H9 (cell line): Measurements from ENCODE around the gene SAMM50. TPM values are rescaled to one million over a fixed set of nuclear protein-coding genes. Genes with fewer than 3 reads are reported as not detected.

Source experiments
- DNase-seq: peaks from one replicate; pipeline ENCODE4 v3.0.0-alpha.2; 2017
- H2AFZ ChIP-seq: one replicate; pipeline ENCODE4 v1.6.1; 2013; ENCODE audit warnings: mild to moderate bottlenecking, low read length, control low read depth, moderate library complexity
- H2AK5ac ChIP-seq: 2 replicates; pipeline ENCODE4 v1.6.1; 2013; ENCODE audit warnings: low read length, control low read depth, mixed read lengths; ENCODE audit not compliant: insufficient read length
- H2BK120ac ChIP-seq: one replicate; pipeline ENCODE4 v1.6.1; 2013; ENCODE audit warnings: low read depth, mild to moderate bottlenecking, low read length, control low read depth, inconsistent platforms; ENCODE audit not compliant: poor library complexity, severe bottlenecking
- H2BK12ac ChIP-seq: 2 replicates; pipeline ENCODE4 v1.6.1; 2013; ENCODE audit warnings: low read length, control low read depth, mixed read lengths, low read depth; ENCODE audit not compliant: insufficient read length
- H2BK15ac ChIP-seq: 2 replicates; pipeline ENCODE4 v1.6.1; 2013; ENCODE audit warnings: low read depth, low read length, control low read depth
- H2BK20ac ChIP-seq: one replicate; pipeline ENCODE4 v1.6.1; 2013; ENCODE audit warnings: low read depth, mild to moderate bottlenecking, low read length, control low read depth, inconsistent platforms; ENCODE audit not compliant: poor library complexity, severe bottlenecking
- H2BK5ac ChIP-seq: 2 replicates; pipeline ENCODE4 v1.6.1; 2013; ENCODE audit warnings: low read length, control low read depth, mixed read lengths; ENCODE audit not compliant: insufficient read length
- H3K14ac ChIP-seq: 2 replicates; pipeline ENCODE4 v1.6.1; 2013; ENCODE audit warnings: low read length, control low read depth; ENCODE audit not compliant: insufficient read depth
- H3K18ac ChIP-seq: 2 replicates; pipeline ENCODE4 v1.6.1; 2013; ENCODE audit warnings: low read depth, mild to moderate bottlenecking, mixed read lengths, low read length, control low read depth; ENCODE audit not compliant: insufficient read length
- H3K23ac ChIP-seq: 2 replicates; pipeline ENCODE4 v1.6.1; 2013; ENCODE audit warnings: low read length, control low read depth, mixed read lengths, low read depth; ENCODE audit not compliant: insufficient read length
- H3K23me2 ChIP-seq: 2 replicates; pipeline ENCODE4 v1.6.1; 2013; ENCODE audit warnings: low read depth, mild to moderate bottlenecking, mixed read lengths, low read length, control low read depth; ENCODE audit not compliant: insufficient read length, poor library complexity, severe bottlenecking
- H3K27ac ChIP-seq: 2 replicates; pipeline ENCODE4 v1.5.1; 2013; ENCODE audit warnings: low read length, control low read depth, mixed read lengths, low read depth; ENCODE audit not compliant: insufficient read length
- H3K27me3 ChIP-seq: 2 replicates; pipeline ENCODE4 v1.6.1; 2013; ENCODE audit warnings: low read length, control low read depth, inconsistent platforms; ENCODE audit not compliant: insufficient read depth
- H3K4ac ChIP-seq: 2 replicates; pipeline ENCODE4 v1.6.1; 2013; ENCODE audit warnings: low read depth, mild to moderate bottlenecking, control low read depth, inconsistent platforms, low read length, moderate library complexity
- H3K4me1 ChIP-seq: 2 replicates; pipeline ENCODE4 v1.6.1; 2013; ENCODE audit warnings: low read length, control low read depth, inconsistent platforms; ENCODE audit not compliant: insufficient read depth
- H3K4me2 ChIP-seq: 2 replicates; pipeline ENCODE4 v1.6.1; 2013; ENCODE audit warnings: low read length, control low read depth, mixed read lengths; ENCODE audit not compliant: insufficient read length, insufficient read depth
- H3K56ac ChIP-seq: 2 replicates; pipeline ENCODE4 v1.6.1; 2013; ENCODE audit warnings: low read depth, mild to moderate bottlenecking, mixed read lengths, low read length, control low read depth; ENCODE audit not compliant: insufficient read length
- H3K79me1 ChIP-seq: 2 replicates; pipeline ENCODE4 v1.6.1; 2013; ENCODE audit warnings: low read depth, mild to moderate bottlenecking, moderate library complexity, low read length, control low read depth, inconsistent platforms; ENCODE audit not compliant: insufficient read depth, poor library complexity, severe bottlenecking
- H3K79me2 ChIP-seq: 2 replicates; pipeline ENCODE4 v1.6.1; 2013; ENCODE audit warnings: low read length, control low read depth, inconsistent platforms; ENCODE audit not compliant: insufficient read depth
- H3K9ac ChIP-seq: 2 replicates; pipeline ENCODE4 v1.6.1; 2013; ENCODE audit warnings: low read length, control low read depth, mixed read lengths; ENCODE audit not compliant: insufficient read length; ENCODE audit errors: extremely low read depth
- H3K9me3 ChIP-seq: one replicate; pipeline ENCODE4 v1.6.1; 2013; ENCODE audit warnings: low read depth, low read length, inconsistent platforms; ENCODE audit not compliant: control insufficient read depth
- H3T11ph ChIP-seq: one replicate; pipeline ENCODE4 v1.6.1; 2013; ENCODE audit warnings: mild to moderate bottlenecking, low read length, control low read depth, inconsistent platforms
- H4K20me1 ChIP-seq: one replicate; pipeline ENCODE4 v1.6.1; 2013; ENCODE audit not compliant: control insufficient read depth, insufficient read length, insufficient read depth
- H4K5ac ChIP-seq: 2 replicates; pipeline ENCODE4 v1.6.1; 2013; ENCODE audit warnings: low read depth, mild to moderate bottlenecking, mixed read lengths, low read length, control low read depth; ENCODE audit not compliant: insufficient read length
- H4K8ac ChIP-seq: replicated peaks from 2 replicates; pipeline ENCODE4 v1.6.1; 2013; ENCODE audit warnings: low read length, control low read depth, mixed read lengths, low read depth; ENCODE audit not compliant: insufficient read length
- H4K91ac ChIP-seq: 2 replicates; pipeline ENCODE4 v1.6.1; 2013; ENCODE audit warnings: low read depth, mild to moderate bottlenecking, moderate library complexity, mixed read lengths, low read length, control low read depth; ENCODE audit not compliant: insufficient read length
- H3K27ac Mint-ChIP-seq, 3 experiments: 2 replicates in 2 of 3; 3 replicates in 1 of 3; pipeline ENCODE4 v1.8.0; 2020 to 2021; ENCODE audit warnings: mixed read lengths in 3 of 3, mild to moderate bottlenecking in 1 of 3, moderate library complexity in 1 of 3
- H3K27me3 Mint-ChIP-seq: 2 replicates; pipeline ENCODE4 v1.8.0; 2021; ENCODE audit warnings: low read depth, mild to moderate bottlenecking, moderate library complexity, mixed read lengths
- H3K36me3 Mint-ChIP-seq, 3 experiments: 2 replicates in 2 of 3; 3 replicates in 1 of 3; pipeline ENCODE4 v1.8.0; 2020 to 2021; ENCODE audit warnings: low read depth in 3 of 3, mixed read lengths in 3 of 3; ENCODE audit not compliant: insufficient read depth in 1 of 3
- H3K4me1 Mint-ChIP-seq, 2 experiments: 2 replicates each; pipeline ENCODE4 v1.8.0; 2020; ENCODE audit warnings: mixed read lengths in 2 of 2
- H3K4me3 Mint-ChIP-seq, 2 experiments: 2 replicates in 1 of 2; 3 replicates in 1 of 2; pipeline ENCODE4 v1.8.0; 2020 to 2021; ENCODE audit warnings: mild to moderate bottlenecking in 2 of 2, mixed read lengths in 2 of 2, moderate library complexity in 1 of 2
- H3K9me3 Mint-ChIP-seq, 2 experiments: 2 replicates in 1 of 2; 3 replicates in 1 of 2; pipeline ENCODE4 v1.8.0; 2020; ENCODE audit warnings: mild to moderate bottlenecking in 2 of 2, mixed read lengths in 2 of 2, moderate library complexity in 1 of 2
- CTCF ChIP-seq: fragments of 200-600 bp; sonication (generic); conservative IDR thresholded peaks from 3 replicates; pipeline ENCODE4 v1.8.0; 2021; ENCODE audit warnings: antibody characterized with exemption, mild to moderate bottlenecking
- WGBS: extraction: QIAGEN DNeasy Blood & Tissue Kit; methylation state at CpG from one replicate; pipeline ENCODE4 v1.1.7; 2013; ENCODE audit warnings: missing lambda C conversion rate, low lambda C conversion rate, mixed read lengths; ENCODE audit not compliant: insufficient read length; ENCODE audit errors: extremely low coverage; 5-methylcytosine and 5-hydroxymethylcytosine counted together
- total RNA-seq: library from RNA; stranded (reverse); gene quantifications from 2 replicates; pipeline ENCODE4 v1.2.1, GENCODE V29; 2021

SAMM50 gene
- total RNA-seq, 1 experiment from 2014 or later: 57.2 TPM

GRCh38 chr22:43923631-43924464 is 31.4 kb upstream of the SAMM50 start, which contains the start of gene PNPLA3:
PNPLA3 (plus strand) TSS chr22:43923805; CDS start chr22:43923912, 107 bp downstream.
- no peak within 1 kb of the TSS for H3T11ph ChIP-seq
- H3K18ac ChIP-seq: peak within 1 kb of the TSS; percentile 39
- H3K4me2 ChIP-seq: peak within 1 kb of the TSS; percentile 75
- H2BK5ac ChIP-seq: no peak within 1 kb of the TSS
- H2AK5ac ChIP-seq: no peak within 1 kb of the TSS
- peak; percentile 61 for TF ChIP-seq CTCF
- H2BK20ac ChIP-seq: no peak within 1 kb of the TSS
- H3K27me3 ChIP-seq: no peaks in the 10 kb centered on the region
- Mint-ChIP-seq H3K27ac (peak within 1 kb of the TSS; percentile 73 to 98 (median 89); a peak in 5 of 7 replicates), H3K36me3 (peaks cover 15 to 24% (median 21%) of the 10 kb centered on the region in 3 experiments; a peak in 6 of 7 replicates), H3K9me3 (no peaks in the 10 kb centered on the region; a peak in 1 of 5 replicates), H3K4me3 (peak within 1 kb of the TSS; percentile 79 to 86), H3K27me3 (peaks cover 8% of the 10 kb centered on the region), H3K4me1 (peaks cover 30 to 37% of the 10 kb centered on the region in 2 experiments)
- no peak within 1 kb of the TSS for H2BK15ac ChIP-seq
- H4K8ac ChIP-seq: no peak within 1 kb of the TSS
- no peak within 1 kb of the TSS for H3K4ac ChIP-seq
- no peaks in the 10 kb centered on the region for H4K20me1 ChIP-seq
- no peak within 1 kb of the TSS for H4K91ac ChIP-seq
- no peak within 1 kb of the TSS for H2AFZ ChIP-seq
- H3K23me2 ChIP-seq: peaks cover 3% of the 10 kb centered on the region
- H3K9ac ChIP-seq: peak within 1 kb of the TSS; percentile 55
- H3K56ac ChIP-seq: no peak within 1 kb of the TSS
- WGBS: no CpG with 5 or more reads among the region's 100 CpGs
- DNase-seq: peak; percentile 95
- no peak within 1 kb of the TSS for H3K27ac ChIP-seq
- H3K79me2 ChIP-seq: no peaks in the 10 kb centered on the region; the same call in 1 of the 2 replicates
- no peak within 1 kb of the TSS for H3K23ac ChIP-seq
- no peak within 1 kb of the TSS for H2BK120ac ChIP-seq
- peaks cover 3% of the 10 kb centered on the region; the same call in 1 of the 2 replicates for H3K4me1 ChIP-seq
- no peaks in the 10 kb centered on the region for H3K9me3 ChIP-seq
- no peaks in the 10 kb centered on the region for H3K79me1 ChIP-seq
- no peak within 1 kb of the TSS for H2BK12ac ChIP-seq
- peak within 1 kb of the TSS; percentile 85; the same call in 1 of the 2 replicates for H3K14ac ChIP-seq
- H4K5ac ChIP-seq: no peak within 1 kb of the TSS
